Endothelial cell of umbilical vein (primary cell): Measurements from ENCODE around the gene CAPZA2. TPM values are rescaled to one million over a fixed set of nuclear protein-coding genes. Genes with fewer than 3 reads are reported as not detected.

Source experiments
- BruUV-seq: library from RNA; stranded (reverse); fragments of 400-500 nt; replicated peaks from 2 replicates; lab custom pipeline; 2021; lab: Mats Ljungman, UMichigan
- CTCF ChIA-PET: fragments of 300-600, 350-600 bp; sonication (Branson Sonifier 250); formaldehyde crosslinking; loops from one replicate; lab custom pipeline; 2021; ENCODE audit warnings: antibody characterized with exemption, inconsistent platforms; lab: Charles Lee
- POLR2A ChIA-PET: fragments of 300-600, 350-600 bp; sonication (Branson Sonifier 250); formaldehyde crosslinking; loops from one replicate; lab custom pipeline; 2021; ENCODE audit warnings: antibody characterized with exemption, inconsistent platforms; lab: Charles Lee
- DNase-seq: peaks from one replicate; pipeline ENCODE4 v3.0.0-alpha.2; 2011; ENCODE audit warnings: low read depth, low spot score
- FAIRE-seq: peaks from 2 replicates; lab custom pipeline; 2011; peaks lifted over from hg19 to GRCh38; lab: Jason Lieb, UNC
- H2AFZ ChIP-seq: 2 replicates; pipeline ENCODE4 v1.6.0; 2012; ENCODE audit warnings: low read depth, low read length, control low read depth, inconsistent platforms
- H3K27ac ChIP-seq: 2 replicates; pipeline ENCODE4 v1.5.1; 2011; ENCODE audit warnings: low read depth, mild to moderate bottlenecking, control low read depth, low read length, moderate library complexity; ENCODE audit not compliant: insufficient read depth
- H3K27me3 ChIP-seq, 2 experiments: 2 replicates each; pipeline versions ENCODE4 v1.6.0 to v1.6.1; 2011; ENCODE audit warnings: low read length in 2 of 2, mixed read lengths in 1 of 2; ENCODE audit not compliant: control insufficient read depth in 2 of 2, insufficient read depth in 2 of 2
- H3K36me3 ChIP-seq, 2 experiments: 2 replicates in 1 of 2; 3 replicates in 1 of 2; pipeline ENCODE4 v1.5.1; 2011; ENCODE audit warnings: low read length in 2 of 2, mild to moderate bottlenecking in 1 of 2, moderate library complexity in 1 of 2; ENCODE audit not compliant: control insufficient read depth in 2 of 2, insufficient read depth in 2 of 2; ENCODE audit errors: extremely low read depth in 1 of 2
- H3K4me1 ChIP-seq: 3 replicates; pipeline ENCODE4 v1.5.1; 2011; ENCODE audit warnings: mild to moderate bottlenecking, low read length; ENCODE audit not compliant: control insufficient read depth, insufficient read depth; ENCODE audit errors: extremely low read depth
- H3K4me2 ChIP-seq: 2 replicates; pipeline ENCODE4 v1.6.1; 2011; ENCODE audit warnings: low read length, control low read depth, mixed read lengths; ENCODE audit not compliant: insufficient read depth
- H3K4me3 ChIP-seq, 3 experiments: fragments of 200-600 bp in 1 of 3; sonication (generic), shearing (Covaris generic) in 1 of 3; replicated peaks in 1 of 3; 2 replicates each; pipeline ENCODE4 v1.5.1; 2011 to 2016; ENCODE audit warnings: control low read depth in 3 of 3, low read length in 3 of 3, mild to moderate bottlenecking in 2 of 3, inconsistent platforms in 1 of 3, low read depth in 1 of 3, moderate library complexity in 1 of 3; ENCODE audit not compliant: insufficient read depth in 1 of 3
- H3K79me2 ChIP-seq: 2 replicates; pipeline ENCODE4 v1.6.0; 2012; ENCODE audit warnings: low read length, inconsistent platforms; ENCODE audit not compliant: control insufficient read depth, insufficient read depth
- H3K9ac ChIP-seq: replicated peaks from 2 replicates; pipeline ENCODE3; 2011; ENCODE audit warnings: low read length, control low read depth; ENCODE audit not compliant: insufficient read depth; ENCODE audit errors: extremely low read depth
- H3K9me1 ChIP-seq: replicated peaks from 3 replicates; pipeline ENCODE4 v1.6.0; 2011; ENCODE audit warnings: mild to moderate bottlenecking, low read length; ENCODE audit not compliant: control insufficient read depth, insufficient read depth; ENCODE audit errors: extremely low read depth
- H3K9me3 ChIP-seq: replicated peaks from 2 replicates; pipeline ENCODE4 v1.5.1; 2012; ENCODE audit warnings: low read length, inconsistent platforms; ENCODE audit not compliant: control insufficient read depth, insufficient read depth
- H4K20me1 ChIP-seq: replicated peaks from 2 replicates; pipeline ENCODE3; 2011; ENCODE audit warnings: mild to moderate bottlenecking, low read length; ENCODE audit not compliant: control insufficient read depth, insufficient read depth; ENCODE audit errors: extremely low read depth
- EZH2 ChIP-seq: IDR thresholded peaks from 2 replicates; pipeline ENCODE4 v1.6.1; 2012; ENCODE audit warnings: borderline replicate concordance, low read depth, mild to moderate bottlenecking, moderate library complexity, low read length, inconsistent platforms; ENCODE audit not compliant: severe bottlenecking
- FOS ChIP-seq: IDR thresholded peaks from 2 replicates; pipeline ENCODE4 v1.6.1; 2011; ENCODE audit warnings: mild to moderate bottlenecking, low read length, moderate library complexity, borderline replicate concordance; ENCODE audit not compliant: insufficient read depth
- GATA2 ChIP-seq: IDR thresholded peaks from 2 replicates; pipeline ENCODE4 v1.7.0; 2011; ENCODE audit warnings: low read depth, mild to moderate bottlenecking, moderate library complexity, mixed read lengths, low read length; ENCODE audit not compliant: insufficient read length, insufficient read depth
- JUN ChIP-seq: IDR thresholded peaks from 2 replicates; pipeline ENCODE4 v1.6.1; 2011; ENCODE audit warnings: borderline replicate concordance, low read depth; ENCODE audit not compliant: insufficient read length, insufficient read depth
- MYC ChIP-seq: IDR thresholded peaks from one replicate; pipeline ENCODE4 v1.6.1; 2011; ENCODE audit warnings: mild to moderate bottlenecking, low read depth, low read length
- POLR2A ChIP-seq: IDR thresholded peaks from 2 replicates; pipeline ENCODE4 v1.6.1; 2012; ENCODE audit warnings: low read depth, mild to moderate bottlenecking, control low read depth, low read length
- POLR2AphosphoS5 ChIP-seq: IDR thresholded peaks from 2 replicates; pipeline ENCODE4 v1.6.1; 2012; ENCODE audit warnings: low read depth, mild to moderate bottlenecking, control low read depth, low read length, moderate library complexity; ENCODE audit not compliant: insufficient read depth
- dilution Hi-C: fragments of 300-500 bp; cut with MboI; formaldehyde crosslinking; loops from one replicate; pipeline ENCODE4 v1.15.0; 2019; ENCODE audit warnings: low sequenced_read_pairs; ENCODE audit not compliant: extremely low pct_ligation_motif_present
- intact Hi-C: fragments of 100-400 bp; cut with micrococcal nuclease; formaldehyde crosslinking; loops from one replicate; pipeline ENCODE4 v1.10.0; 2022
- polyA plus RNA-seq, 4 experiments: library from polyadenylated mRNA; depleted of rRNA in 3 of 4; stranded (reverse) in 3 of 4; unstranded in 1 of 4; fragments of >200 nt; gene quantifications; 2 replicates each; pipeline versions ENCODE4 v1.2.1 to v1.2.3, GENCODE V29; 2011 to 2012; ENCODE audit warnings: missing spikeins in 1 of 4
- total RNA-seq: library from RNA; stranded (reverse); gene quantifications from 2 replicates; pipeline ENCODE4 v1.2.3, GENCODE V29; 2021
- TF ChIP-seq, protein P1 (sequence below), 2 donors: IDR thresholded peaks; 1 replicate in 1 of 2; 2 replicates in 1 of 2; pipeline ENCODE4 v1.5.1; 2011; ENCODE audit warnings: low read length in 2 of 2, mild to moderate bottlenecking in 2 of 2, moderate library complexity in 2 of 2, control low read depth in 1 of 2, inconsistent platforms in 1 of 2, low read depth in 1 of 2; ENCODE audit not compliant: insufficient read depth in 1 of 2; ENCODE audit errors: extremely low read depth in 1 of 2
- TF ChIP-seq, protein P2 (sequence below): IDR thresholded peaks from 2 replicates; pipeline ENCODE4 v1.6.1; 2011; ENCODE audit not compliant: insufficient read depth, insufficient read length

CAPZA2 gene
- total and polyA plus RNA-seq, 2 donors (not counting 3 experiments of a cell fraction or from before 2014, with no cell fraction given): 48.1 to 347 TPM

DNA sequence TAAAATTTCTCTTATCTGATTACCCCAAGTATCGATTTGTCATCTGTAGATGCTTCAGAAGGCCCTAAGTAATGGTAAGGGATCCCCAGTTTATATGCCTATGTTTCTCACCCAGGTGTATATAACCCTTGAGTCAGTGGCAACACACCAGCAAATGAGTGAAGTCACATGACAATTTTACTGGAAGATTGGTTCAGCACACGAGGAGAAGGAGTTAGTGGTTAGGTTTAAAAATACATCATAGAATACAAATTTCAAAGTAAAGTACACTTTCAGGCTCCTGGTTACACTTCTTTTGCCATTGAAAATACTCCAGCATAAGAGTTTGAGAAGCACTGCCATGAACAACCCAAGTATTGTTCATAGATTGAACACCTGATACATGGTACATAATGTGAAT is 29.7 kb upstream of the CAPZA2 start:
- Histone ChIP-seq H3K4me1 (no peaks in the 10 kb centered on the region), H3K4me2 (no peak overlapping the region), H3K9me3 (no peaks in the 10 kb centered on the region), H3K9me1 (no peaks in the 10 kb centered on the region), H3K4me3 (no peak overlapping the region), H2AFZ (no peak overlapping the region), H3K36me3 (no peaks in the 10 kb centered on the region), H4K20me1 (no peaks in the 10 kb centered on the region), H3K27ac (no peak overlapping the region), H3K27me3 (no peaks in the 10 kb centered on the region), H3K79me2 (no peaks in the 10 kb centered on the region), H3K9ac (no peak overlapping the region)
- intact Hi-C loops (no loop called here), dilution Hi-C loops (no loop called here)
- no TSS peak for BruUV-seq
- ChIA-PET POLR2A (no interaction called here), CTCF (interaction anchor here (1.2 kb wide), 1 partner anchor 10 kb away, joined by 3 read pairs; no protein-coding TSS in a partner anchor)
- TF ChIP-seq POLR2AphosphoS5: no peak
- no peak for TF ChIP-seq FOS
- TF ChIP-seq, protein P1, sequence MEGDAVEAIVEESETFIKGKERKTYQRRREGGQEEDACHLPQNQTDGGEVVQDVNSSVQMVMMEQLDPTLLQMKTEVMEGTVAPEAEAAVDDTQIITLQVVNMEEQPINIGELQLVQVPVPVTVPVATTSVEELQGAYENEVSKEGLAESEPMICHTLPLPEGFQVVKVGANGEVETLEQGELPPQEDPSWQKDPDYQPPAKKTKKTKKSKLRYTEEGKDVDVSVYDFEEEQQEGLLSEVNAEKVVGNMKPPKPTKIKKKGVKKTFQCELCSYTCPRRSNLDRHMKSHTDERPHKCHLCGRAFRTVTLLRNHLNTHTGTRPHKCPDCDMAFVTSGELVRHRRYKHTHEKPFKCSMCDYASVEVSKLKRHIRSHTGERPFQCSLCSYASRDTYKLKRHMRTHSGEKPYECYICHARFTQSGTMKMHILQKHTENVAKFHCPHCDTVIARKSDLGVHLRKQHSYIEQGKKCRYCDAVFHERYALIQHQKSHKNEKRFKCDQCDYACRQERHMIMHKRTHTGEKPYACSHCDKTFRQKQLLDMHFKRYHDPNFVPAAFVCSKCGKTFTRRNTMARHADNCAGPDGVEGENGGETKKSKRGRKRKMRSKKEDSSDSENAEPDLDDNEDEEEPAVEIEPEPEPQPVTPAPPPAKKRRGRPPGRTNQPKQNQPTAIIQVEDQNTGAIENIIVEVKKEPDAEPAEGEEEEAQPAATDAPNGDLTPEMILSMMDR (IDR thresholded peaks at IDR 0.05; ENCODE audit: extremely low read depth in 1 of 2, insufficient read depth in 1 of 2, low read depth in 1 of 2, low read length in 2 of 2): no peak
- TF ChIP-seq, protein P2, sequence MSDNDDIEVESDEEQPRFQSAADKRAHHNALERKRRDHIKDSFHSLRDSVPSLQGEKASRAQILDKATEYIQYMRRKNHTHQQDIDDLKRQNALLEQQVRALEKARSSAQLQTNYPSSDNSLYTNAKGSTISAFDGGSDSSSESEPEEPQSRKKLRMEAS: no peak
- no peak for TF ChIP-seq GATA2
- TF ChIP-seq MYC: no peak
- no peak for TF ChIP-seq EZH2
- no peak for TF ChIP-seq POLR2A
- no peak for TF ChIP-seq JUN
- FAIRE-seq: no peak
- no peak for DNase-seq
